Measurements from ENCODE around the gene VPS9D1. TPM values are rescaled to one million over a fixed set of nuclear protein-coding genes. Genes with fewer than 3 reads are reported as not detected.

VPS9D1 gene
- total RNA-seq, 2 donors from 2014 or later, result 9.5 to 18.3 TPM

DNA sequence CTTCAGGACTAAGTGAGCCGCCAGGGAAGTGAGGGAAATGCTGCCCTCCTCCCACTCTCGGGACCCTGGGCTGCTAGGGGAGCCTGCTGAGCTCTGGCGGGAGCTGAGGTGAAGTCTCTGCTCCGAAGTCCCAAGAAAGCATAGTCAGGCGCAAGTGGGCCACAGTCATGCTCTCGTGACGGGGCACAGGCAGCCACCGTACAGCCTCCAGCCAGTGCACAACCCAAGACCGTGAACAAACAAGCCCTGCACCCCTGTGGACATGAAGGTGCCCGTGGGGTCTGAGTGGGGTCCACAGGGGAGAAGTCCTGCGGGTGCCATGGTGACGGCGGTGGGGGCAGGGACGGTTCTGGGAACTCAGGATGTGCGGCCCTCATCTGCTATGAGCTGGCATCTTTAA is 25.3 kb upstream of the VPS9D1 start:
- no peak overlapping the region for H3K27ac ChIP-seq
- TF ChIP-seq, protein P1, sequence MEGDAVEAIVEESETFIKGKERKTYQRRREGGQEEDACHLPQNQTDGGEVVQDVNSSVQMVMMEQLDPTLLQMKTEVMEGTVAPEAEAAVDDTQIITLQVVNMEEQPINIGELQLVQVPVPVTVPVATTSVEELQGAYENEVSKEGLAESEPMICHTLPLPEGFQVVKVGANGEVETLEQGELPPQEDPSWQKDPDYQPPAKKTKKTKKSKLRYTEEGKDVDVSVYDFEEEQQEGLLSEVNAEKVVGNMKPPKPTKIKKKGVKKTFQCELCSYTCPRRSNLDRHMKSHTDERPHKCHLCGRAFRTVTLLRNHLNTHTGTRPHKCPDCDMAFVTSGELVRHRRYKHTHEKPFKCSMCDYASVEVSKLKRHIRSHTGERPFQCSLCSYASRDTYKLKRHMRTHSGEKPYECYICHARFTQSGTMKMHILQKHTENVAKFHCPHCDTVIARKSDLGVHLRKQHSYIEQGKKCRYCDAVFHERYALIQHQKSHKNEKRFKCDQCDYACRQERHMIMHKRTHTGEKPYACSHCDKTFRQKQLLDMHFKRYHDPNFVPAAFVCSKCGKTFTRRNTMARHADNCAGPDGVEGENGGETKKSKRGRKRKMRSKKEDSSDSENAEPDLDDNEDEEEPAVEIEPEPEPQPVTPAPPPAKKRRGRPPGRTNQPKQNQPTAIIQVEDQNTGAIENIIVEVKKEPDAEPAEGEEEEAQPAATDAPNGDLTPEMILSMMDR (IDR thresholded peaks at IDR 0.05), result no peak
- H3K4me3 ChIP-seq, result no peak overlapping the region
- no peaks in the 10 kb centered on the region for H3K4me1 ChIP-seq (ENCODE audit: control insufficient read depth in 1 of 2, low read depth in 2 of 2)
- DNase-seq (ENCODE audit: low spot score) (no peak), ATAC-seq (ENCODE audit: insufficient number of reproducible peaks, low FRiP score, low read depth) (no peak)
- H3K9me3 ChIP-seq, result no peaks in the 10 kb centered on the region
- H3K27me3 ChIP-seq (replicated peaks; ENCODE audit: insufficient read depth), result no peaks in the 10 kb centered on the region
- no peaks in the 10 kb centered on the region for H3K36me3 ChIP-seq

GRCh38 chr16:89744813-89745212 is 24.1 kb upstream of the VPS9D1 start:
- Histone ChIP-seq H3K4me3 (no peak overlapping the region), H3K27me3 (replicated peaks; ENCODE audit: insufficient read depth) (no peaks in the 10 kb centered on the region), H3K27ac (no peak overlapping the region), H3K4me1 (ENCODE audit: control insufficient read depth in 1 of 2, low read depth in 2 of 2) (no peaks in the 10 kb centered on the region), H3K9me3 (no peaks in the 10 kb centered on the region), H3K36me3 (peaks cover 4% of the 10 kb centered on the region)
- DNase-seq (ENCODE audit: low spot score) (no peak), ATAC-seq (ENCODE audit: insufficient number of reproducible peaks, low FRiP score, low read depth) (no peak)
- TF ChIP-seq, protein P1 (IDR thresholded peaks at IDR 0.05), result no peak

DNA sequence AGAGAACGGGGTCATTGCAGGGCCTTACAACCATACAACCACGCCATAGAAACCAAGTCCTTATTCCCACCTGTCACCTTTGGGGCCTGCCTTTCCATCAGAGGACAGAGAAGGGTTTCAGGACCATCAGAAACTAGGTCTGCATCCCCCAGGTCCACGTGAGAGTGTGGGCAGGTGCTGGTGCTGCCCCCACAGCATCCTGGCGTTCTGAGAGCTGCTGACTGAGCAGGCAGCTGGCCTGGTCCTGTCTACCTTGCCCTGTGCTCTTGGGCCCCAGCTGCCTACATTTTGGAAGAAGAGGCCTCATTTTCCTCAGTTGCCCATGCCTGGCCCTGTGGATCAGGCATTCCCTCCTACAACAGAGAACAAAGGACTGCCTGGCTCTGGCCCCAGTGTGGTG is 22.2 kb upstream of the VPS9D1 start:
- peaks cover 18% of the 10 kb centered on the region for H3K36me3 ChIP-seq
- no peak overlapping the region for H3K4me3 ChIP-seq
- H3K4me1 ChIP-seq (ENCODE audit: control insufficient read depth in 1 of 2, low read depth in 2 of 2), result no peaks in the 10 kb centered on the region
- no peaks in the 10 kb centered on the region for H3K9me3 ChIP-seq
- TF ChIP-seq, protein P1 (IDR thresholded peaks at IDR 0.05), result no peak
- no peak for ATAC-seq (ENCODE audit: insufficient number of reproducible peaks, low FRiP score, low read depth)
- no peak for DNase-seq (ENCODE audit: low spot score)
- H3K27me3 ChIP-seq (replicated peaks; ENCODE audit: insufficient read depth), result no peaks in the 10 kb centered on the region
- H3K27ac ChIP-seq, result no peak overlapping the region

DNA sequence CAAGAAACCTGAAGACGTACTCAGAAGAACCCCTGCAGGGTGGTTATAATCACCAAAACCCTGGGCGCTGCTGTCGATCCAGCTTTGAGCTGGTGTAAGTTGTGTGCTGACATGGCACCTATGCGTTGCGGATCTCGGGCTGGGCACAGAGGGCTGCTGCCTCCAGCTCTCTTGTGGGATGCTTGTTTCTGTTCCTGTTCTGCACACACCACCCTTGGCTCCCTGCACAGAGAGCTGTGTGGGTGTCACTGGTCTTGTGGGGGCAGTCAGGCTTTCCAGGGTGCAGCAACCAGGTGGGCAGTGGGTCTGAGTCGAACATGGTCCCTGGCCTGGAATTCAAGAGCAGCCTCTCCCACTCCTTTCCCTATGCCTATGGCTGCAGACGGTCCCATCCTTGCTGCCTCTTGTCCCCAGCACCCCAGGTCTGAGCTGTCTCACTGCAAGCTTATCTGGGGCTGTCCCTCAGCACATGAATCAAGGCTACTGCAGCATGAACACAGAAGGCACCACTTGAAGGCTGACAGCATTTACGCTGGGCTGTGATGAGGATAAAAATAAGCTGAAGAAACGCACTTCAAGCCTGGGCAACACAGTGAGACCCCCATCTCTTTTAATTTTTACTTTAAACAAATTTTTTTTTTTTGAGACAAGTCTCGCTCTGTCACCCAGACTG is 20.8 kb upstream of the VPS9D1 start:
- no peak for DNase-seq (ENCODE audit: low spot score)
- no peak for ATAC-seq (ENCODE audit: insufficient number of reproducible peaks, low FRiP score, low read depth)
- no peak overlapping the region for H3K27ac ChIP-seq
- no peak overlapping the region for H3K4me3 ChIP-seq
- TF ChIP-seq, protein P1 (IDR thresholded peaks at IDR 0.05), result no peak
- H3K27me3 ChIP-seq (replicated peaks; ENCODE audit: insufficient read depth), result no peaks in the 10 kb centered on the region
- H3K9me3 ChIP-seq, result no peaks in the 10 kb centered on the region
- H3K4me1 ChIP-seq (ENCODE audit: control insufficient read depth in 1 of 2, low read depth in 2 of 2), result no peaks in the 10 kb centered on the region
- peaks cover 32% of the 10 kb centered on the region for H3K36me3 ChIP-seq

- Histone ChIP-seq H3K27ac (no peak overlapping the region), H3K4me3 (no peak overlapping the region), H3K4me1 (ENCODE audit: control insufficient read depth in 1 of 2, low read depth in 2 of 2) (no peaks in the 10 kb centered on the region), H3K27me3 (replicated peaks; ENCODE audit: insufficient read depth) (no peaks in the 10 kb centered on the region), H3K9me3 (no peaks in the 10 kb centered on the region), H3K36me3 (peaks cover 50% of the 10 kb centered on the region)
- ATAC-seq (ENCODE audit: insufficient number of reproducible peaks, low FRiP score, low read depth) (no peak), DNase-seq (ENCODE audit: low spot score) (no peak)
- TF ChIP-seq, protein P1 (IDR thresholded peaks at IDR 0.05), result no peak
Measured at GRCh38 chr16:89739383-89739782, 18.7 kb upstream of the VPS9D1 start.

Measured in thoracic aorta (tissue), 2 donors.